HG02642 (cell line): ENCODE results near the gene ENTREP1.

Source experiments
- ATAC-seq: cut with Tn5 transposase; IDR thresholded peaks from one replicate; pipeline ENCODE4 v1.9.1; 2021; ENCODE audit warnings: mild to moderate bottlenecking; ENCODE audit not compliant: unreplicated experiment, poor library complexity

The ENTREP1 gene

GRCh38 chr9:69319324-69320025, 5.5 kb upstream of the ENTREP1 start:
- ATAC-seq: no peak

GRCh38 chr9:69322256-69322655, 2.8 kb upstream of the ENTREP1 start:
- ATAC-seq: no peak

GRCh38 chr9:69323861-69324260, 1.2 kb upstream of the ENTREP1 start:
- ATAC-seq: no peak

- no peak for ATAC-seq
These were observed 596 bp downstream of the ENTREP1 start for GRCh38 chr9:69325409-69326212.

- no peak for ATAC-seq
These were observed 1.2 kb downstream of the ENTREP1 start for GRCh38 chr9:69326261-69326660.

- no peak for ATAC-seq
These were observed 5.6 kb downstream of the ENTREP1 start for GRCh38 chr9:69330580-69330979.

- ATAC-seq: no peak
These were observed 6.4 kb downstream of the ENTREP1 start for GRCh38 chr9:69331444-69331843.

GRCh38 chr9:69332067-69332685, 7.2 kb downstream of the ENTREP1 start:
- ATAC-seq: no peak

- no peak for ATAC-seq
These were observed 8.7 kb downstream of the ENTREP1 start for GRCh38 chr9:69333716-69334115.

- no peak for ATAC-seq
These were observed 9.3 kb downstream of the ENTREP1 start for GRCh38 chr9:69334317-69334716.

GRCh38 chr9:69339620-69340019, 14.6 kb downstream of the ENTREP1 start:
- ATAC-seq: no peak

GRCh38 chr9:69340631-69341030, 15.6 kb downstream of the ENTREP1 start:
- no peak for ATAC-seq

GRCh38 chr9:69342769-69343168, 17.8 kb downstream of the ENTREP1 start:
- no peak for ATAC-seq

- ATAC-seq: no peak
These were observed 19.4 kb downstream of the ENTREP1 start for GRCh38 chr9:69344459-69344858.

- no peak for ATAC-seq
These were observed 21.8 kb downstream of the ENTREP1 start for GRCh38 chr9:69346596-69347390.

- ATAC-seq: no peak
These were observed 22.6 kb downstream of the ENTREP1 start for GRCh38 chr9:69347607-69348006.

GRCh38 chr9:69351227-69351626, 26.2 kb downstream of the ENTREP1 start:
- ATAC-seq: no peak

GRCh38 chr9:69355232-69355631, 30.2 kb downstream of the ENTREP1 start:
- no peak for ATAC-seq

GRCh38 chr9:69357030-69357775, 32.2 kb downstream of the ENTREP1 start:
- ATAC-seq: no peak

- ATAC-seq: no peak
These were observed 32.8 kb downstream of the ENTREP1 start for GRCh38 chr9:69357821-69358220.
